ENCODE data around the gene FAM210A.

The FAM210A gene, protein sequence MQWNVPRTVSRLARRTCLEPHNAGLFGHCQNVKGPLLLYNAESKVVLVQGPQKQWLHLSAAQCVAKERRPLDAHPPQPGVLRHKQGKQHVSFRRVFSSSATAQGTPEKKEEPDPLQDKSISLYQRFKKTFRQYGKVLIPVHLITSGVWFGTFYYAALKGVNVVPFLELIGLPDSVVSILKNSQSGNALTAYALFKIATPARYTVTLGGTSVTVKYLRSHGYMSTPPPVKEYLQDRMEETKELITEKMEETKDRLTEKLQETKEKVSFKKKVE

DNA sequence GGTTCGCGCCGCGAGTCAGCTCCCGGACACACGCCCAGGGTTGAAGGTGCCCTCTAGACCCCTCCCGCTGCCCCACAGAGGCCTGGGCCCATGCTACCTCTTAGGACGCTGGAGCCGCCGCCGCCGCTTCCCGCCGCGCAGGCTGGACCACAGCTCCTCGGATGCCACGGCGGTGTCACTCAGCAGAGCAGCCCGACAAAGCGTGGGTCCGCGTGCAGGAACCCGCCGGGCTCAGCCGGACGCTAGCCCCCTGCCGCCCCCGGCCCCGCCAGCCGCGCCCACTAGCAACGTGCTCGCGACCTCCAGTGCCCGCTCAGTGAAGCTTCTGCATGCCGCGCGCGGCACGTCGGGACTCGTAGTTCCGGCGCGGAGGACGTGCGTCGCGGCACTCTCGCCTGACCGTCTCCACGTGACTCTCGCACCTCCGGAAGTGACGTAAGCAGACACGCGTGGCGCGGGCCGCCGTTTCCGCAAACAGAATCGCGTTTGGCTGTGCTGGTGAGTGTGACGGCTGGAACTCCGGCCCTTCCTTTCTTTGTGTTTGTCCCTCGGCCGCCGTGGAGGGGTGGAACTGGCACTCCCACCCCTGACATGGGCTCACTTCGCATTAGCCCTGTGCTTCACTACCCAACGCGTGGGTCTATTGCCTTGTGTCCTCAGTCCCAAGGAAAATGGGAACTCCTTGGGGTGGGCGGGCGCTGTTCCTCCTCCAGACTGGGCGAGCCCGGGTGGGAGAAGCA lies at the start of gene FAM210A, which contains the start of gene RNMT:
FAM210A (minus strand) TSS at position 327 of the 740 bp plus-strand sequence. CDS start 44,481 bp downstream, outside the sequence.
RNMT (plus strand) TSS at position 442 of the 740 bp plus-strand sequence. CDS start 4,845 bp downstream, outside the sequence.
- DNase-seq (ENCODE audit: extremely low spot score) = peak; percentile 95
- ChIA-PET POLR2A (interaction anchor here (0.7 to 1.6 kb wide), 3 partner anchors 12 to 736 kb away, joined by 3 to 4 read pairs (median 3); no protein-coding TSS in a partner anchor), CTCF (interaction anchor here (0.9 to 1.5 kb wide), 2 partner anchors 14 to 168 kb away, joined by 3 read pairs; no protein-coding TSS in a partner anchor)
- TF ChIP-seq CTCF (IDR thresholded peaks at IDR 0.05; ENCODE audit: control extremely low read depth, extremely low read depth, low read depth, missing control alignments) = peak; percentile 48

GRCh38 chr18:13775058-13775457 lies 48.7 kb upstream of the FAM210A start:
- DNase-seq (ENCODE audit: extremely low spot score) = no peak
- CTCF ChIA-PET = no interaction called here
- no peak for TF ChIP-seq CTCF (IDR thresholded peaks at IDR 0.05; ENCODE audit: control extremely low read depth, extremely low read depth, low read depth, missing control alignments)
- POLR2A ChIA-PET = no interaction called here

DNA sequence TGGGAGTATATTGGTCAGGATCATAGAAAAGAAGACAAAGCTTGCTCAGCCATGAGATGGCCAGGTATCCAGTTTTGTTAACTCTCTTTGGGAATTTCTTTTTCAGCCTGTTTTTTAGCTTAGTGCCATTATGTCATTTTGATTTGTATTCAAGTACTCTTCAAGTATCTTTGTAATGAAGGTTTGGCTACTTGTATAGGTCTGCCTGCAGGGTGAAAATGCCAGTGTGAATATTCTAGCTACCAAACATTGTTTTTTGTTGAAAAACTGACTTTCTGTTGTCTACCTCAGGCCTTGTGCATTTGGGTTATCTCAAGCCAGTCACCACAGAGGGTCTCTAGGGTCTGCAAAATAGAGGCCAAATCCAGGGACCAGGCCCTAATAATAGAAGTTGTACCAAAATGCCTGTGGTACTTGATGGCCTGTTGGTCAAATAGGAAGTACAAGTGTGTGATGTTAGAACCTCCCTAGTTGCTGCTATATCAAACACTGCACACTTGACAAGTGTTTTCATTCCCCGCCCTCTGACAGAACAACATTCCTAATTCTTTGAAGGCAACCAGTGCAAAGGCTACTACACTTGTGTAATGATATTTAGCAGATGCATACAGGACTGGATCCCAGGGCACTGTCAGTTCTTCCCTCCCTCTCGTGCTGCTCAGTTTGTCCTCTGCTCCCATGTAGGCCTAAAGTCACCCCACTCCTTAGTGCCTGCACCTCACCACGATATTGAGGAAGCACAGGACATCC lies 36.5 kb upstream of the FAM210A start:
- POLR2A ChIA-PET = no interaction called here
- no peak for TF ChIP-seq CTCF (IDR thresholded peaks at IDR 0.05; ENCODE audit: control extremely low read depth, extremely low read depth, low read depth, missing control alignments)
- CTCF ChIA-PET = interaction anchor here (1.3 to 2.1 kb wide), 2 partner anchors 17 to 50 kb away, joined by 3 to 5 read pairs; no protein-coding TSS in a partner anchor
- no peak for DNase-seq (ENCODE audit: extremely low spot score)

- TF ChIP-seq CTCF (IDR thresholded peaks at IDR 0.05; ENCODE audit: control extremely low read depth, extremely low read depth, low read depth, missing control alignments) = no peak
- CTCF ChIA-PET = interaction anchor here (1.0 to 3.2 kb wide), 3 partner anchors 9 to 53 kb away, joined by 3 to 9 read pairs (median 3); no protein-coding TSS in a partner anchor
- POLR2A ChIA-PET = no interaction called here
- no peak for DNase-seq (ENCODE audit: extremely low spot score)
Observed at GRCh38 chr18:13760047-13760446, 33.7 kb upstream of the FAM210A start.

DNA sequence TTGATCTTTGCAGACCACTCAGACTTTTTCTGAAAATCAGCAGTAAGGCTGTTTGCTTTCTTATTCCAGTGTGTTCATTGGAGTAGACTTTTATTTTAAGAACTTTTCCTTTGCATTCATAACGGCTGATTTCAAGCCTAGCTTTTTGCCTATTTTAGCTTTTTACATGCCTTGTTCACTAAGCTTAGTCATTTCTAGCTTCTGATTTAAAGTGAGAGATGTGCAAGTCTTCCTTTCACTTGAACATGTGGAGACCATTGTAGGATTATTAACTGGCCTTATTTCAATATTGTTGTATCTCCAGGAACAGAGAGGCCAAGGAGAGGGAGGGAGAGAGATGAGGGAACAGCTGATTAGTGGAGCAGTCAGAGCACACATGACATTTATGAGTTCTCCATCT lies 32.3 kb upstream of the FAM210A start:
- POLR2A ChIA-PET = no interaction called here
- CTCF ChIA-PET = interaction anchor here (0.9 to 3.2 kb wide), 4 partner anchors 9 to 55 kb away, joined by 3 to 10 read pairs (median 6); no protein-coding TSS in a partner anchor
- no peak for DNase-seq (ENCODE audit: extremely low spot score)
- no peak for TF ChIP-seq CTCF (IDR thresholded peaks at IDR 0.05; ENCODE audit: control extremely low read depth, extremely low read depth, low read depth, missing control alignments)

DNA sequence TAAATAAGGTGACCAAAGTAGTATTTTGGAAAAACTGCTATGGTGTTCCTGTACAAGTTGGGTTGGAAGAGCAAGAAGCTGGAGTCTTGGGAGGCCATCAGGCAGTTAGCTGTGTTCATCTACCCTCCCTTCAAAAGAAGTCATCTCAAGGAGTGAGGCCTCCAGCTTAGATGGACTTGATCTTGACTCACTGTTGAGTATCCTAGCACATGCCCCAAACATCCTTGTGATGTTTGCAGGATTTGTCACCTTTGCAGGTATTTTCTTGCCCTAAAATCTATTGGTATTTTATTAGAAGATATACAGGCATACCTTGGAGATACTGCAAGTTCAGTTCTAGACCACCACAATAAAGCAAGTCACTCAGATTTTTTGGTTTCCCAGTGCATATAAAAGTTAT lies 30.3 kb upstream of the FAM210A start:
- CTCF ChIA-PET = no interaction called here

More for the DNA sequence above, 30.3 kb upstream of the FAM210A start:
- no peak for DNase-seq (ENCODE audit: extremely low spot score)
- no peak for TF ChIP-seq CTCF (IDR thresholded peaks at IDR 0.05; ENCODE audit: control extremely low read depth, extremely low read depth, low read depth, missing control alignments)
- POLR2A ChIA-PET = no interaction called here

Measured in GM10248 (cell line).